ENCODE results near the gene CLDN16.

DNA sequence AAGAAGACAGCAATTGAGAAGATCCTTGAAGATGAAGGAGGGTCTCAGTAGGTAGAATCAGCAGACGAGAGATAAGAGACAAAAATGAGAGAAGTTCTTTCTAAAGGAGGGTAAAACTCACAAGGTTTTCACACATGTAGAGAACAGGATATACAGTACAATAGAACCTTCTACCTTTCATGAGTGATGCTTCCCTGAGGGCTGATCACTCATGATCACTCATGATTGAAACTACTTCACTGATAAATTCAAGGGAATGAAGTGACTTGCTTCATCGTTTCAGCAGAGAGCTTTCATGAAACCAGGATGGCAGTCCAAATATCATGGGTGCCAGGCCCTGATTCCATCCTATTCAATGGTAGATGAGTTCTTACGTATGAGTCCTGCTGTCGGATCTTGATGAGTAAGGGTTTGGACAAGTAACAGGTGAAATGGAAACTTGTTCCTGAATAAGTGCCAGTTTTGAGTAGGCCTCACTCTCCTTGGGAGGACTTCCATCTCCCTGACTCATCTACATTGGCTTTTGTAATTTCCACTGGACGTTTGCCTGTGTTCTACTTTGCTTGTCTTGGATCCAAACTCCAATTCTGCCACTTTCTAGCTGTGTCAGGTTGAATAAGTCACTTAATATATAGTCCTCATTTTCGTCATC, 9.6 kb upstream of the CLDN16 start:
- TF ChIP-seq, protein P1, sequence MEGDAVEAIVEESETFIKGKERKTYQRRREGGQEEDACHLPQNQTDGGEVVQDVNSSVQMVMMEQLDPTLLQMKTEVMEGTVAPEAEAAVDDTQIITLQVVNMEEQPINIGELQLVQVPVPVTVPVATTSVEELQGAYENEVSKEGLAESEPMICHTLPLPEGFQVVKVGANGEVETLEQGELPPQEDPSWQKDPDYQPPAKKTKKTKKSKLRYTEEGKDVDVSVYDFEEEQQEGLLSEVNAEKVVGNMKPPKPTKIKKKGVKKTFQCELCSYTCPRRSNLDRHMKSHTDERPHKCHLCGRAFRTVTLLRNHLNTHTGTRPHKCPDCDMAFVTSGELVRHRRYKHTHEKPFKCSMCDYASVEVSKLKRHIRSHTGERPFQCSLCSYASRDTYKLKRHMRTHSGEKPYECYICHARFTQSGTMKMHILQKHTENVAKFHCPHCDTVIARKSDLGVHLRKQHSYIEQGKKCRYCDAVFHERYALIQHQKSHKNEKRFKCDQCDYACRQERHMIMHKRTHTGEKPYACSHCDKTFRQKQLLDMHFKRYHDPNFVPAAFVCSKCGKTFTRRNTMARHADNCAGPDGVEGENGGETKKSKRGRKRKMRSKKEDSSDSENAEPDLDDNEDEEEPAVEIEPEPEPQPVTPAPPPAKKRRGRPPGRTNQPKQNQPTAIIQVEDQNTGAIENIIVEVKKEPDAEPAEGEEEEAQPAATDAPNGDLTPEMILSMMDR (IDR thresholded peaks at IDR 0.05) = no peak
- no peak for TF ChIP-seq POLR2A (IDR thresholded peaks at IDR 0.05)

All from ovary (tissue), 3 donors.